IPS DF 6.9 (cell line): Measurements from ENCODE around the gene LSM10.

ENCODE experiments used
- DNase-seq: peaks from one replicate; pipeline ENCODE4 v3.0.0-alpha.2; 2013; ENCODE audit warnings: low read depth, low spot score
- H3K27ac ChIP-seq: one replicate; pipeline ENCODE4 v1.5.1; 2013; ENCODE audit warnings: low read length, control low read depth
- H3K27me3 ChIP-seq: 2 replicates; pipeline ENCODE4 v1.6.1; 2013; ENCODE audit warnings: mild to moderate bottlenecking, low read length; ENCODE audit not compliant: control insufficient read depth, insufficient read depth
- H3K36me3 ChIP-seq: 2 replicates; pipeline ENCODE4 v1.6.1; 2013; ENCODE audit warnings: low read length; ENCODE audit not compliant: control insufficient read depth, insufficient read depth
- H3K4me1 ChIP-seq: 2 replicates; pipeline ENCODE4 v1.6.1; 2013; ENCODE audit warnings: low read length; ENCODE audit not compliant: control insufficient read depth, insufficient read depth
- H3K4me3 ChIP-seq: 2 replicates; pipeline ENCODE4 v1.5.1; 2013; ENCODE audit warnings: mild to moderate bottlenecking, low read length
- H3K9me3 ChIP-seq: 2 replicates; pipeline ENCODE4 v1.6.1; 2013; ENCODE audit warnings: low read length, inconsistent platforms; ENCODE audit not compliant: control insufficient read depth, insufficient read depth
- WGBS: extraction: QIAGEN DNeasy Blood & Tissue Kit; methylation state at CpG from one replicate; pipeline ENCODE4 v1.1.7; 2013; ENCODE audit warnings: mixed read lengths, missing lambda C conversion rate; ENCODE audit not compliant: insufficient read length, insufficient coverage; 5-methylcytosine and 5-hydroxymethylcytosine counted together

Gene LSM10

GRCh38 chr1:36384542-36385409 is 12.9 kb downstream of the LSM10 start:
- no peaks in the 10 kb centered on the region for H3K9me3 ChIP-seq
- no CpG with 5 or more reads among the region's 25 CpGs for WGBS
- H3K4me1 ChIP-seq = peaks cover 4% of the 10 kb centered on the region
- no peaks in the 10 kb centered on the region for H3K27me3 ChIP-seq
- no peak for DNase-seq
- no peak overlapping the region for H3K27ac ChIP-seq
- H3K36me3 ChIP-seq = no peaks in the 10 kb centered on the region
- peak overlapping the region; percentile 83 for H3K4me3 ChIP-seq

GRCh38 chr1:36383240-36383639 is 14.5 kb downstream of the LSM10 start:
- H3K36me3 ChIP-seq = no peaks in the 10 kb centered on the region
- no CpG with 5 or more reads among the region's 4 CpGs for WGBS
- no peaks in the 10 kb centered on the region for H3K27me3 ChIP-seq
- H3K27ac ChIP-seq = no peak overlapping the region
- DNase-seq = no peak
- H3K9me3 ChIP-seq = no peaks in the 10 kb centered on the region
- peaks cover 4% of the 10 kb centered on the region for H3K4me1 ChIP-seq
- no peak overlapping the region for H3K4me3 ChIP-seq

GRCh38 chr1:36382669-36383068 is 15.0 kb downstream of the LSM10 start:
- no peak overlapping the region for H3K27ac ChIP-seq
- DNase-seq = no peak
- no CpG with 5 or more reads among the region's 4 CpGs for WGBS
- peaks cover 4% of the 10 kb centered on the region for H3K4me1 ChIP-seq
- H3K36me3 ChIP-seq = no peaks in the 10 kb centered on the region
- no peak overlapping the region for H3K4me3 ChIP-seq
- H3K9me3 ChIP-seq = no peaks in the 10 kb centered on the region
- no peaks in the 10 kb centered on the region for H3K27me3 ChIP-seq

- WGBS = no CpG with 5 or more reads among the region's 9 CpGs
Measured at GRCh38 chr1:36382231-36382630, 15.5 kb downstream of the LSM10 start.

GRCh38 chr1:36381405-36381804 is 16.3 kb downstream of the LSM10 start:
- H3K9me3 ChIP-seq = no peaks in the 10 kb centered on the region
- DNase-seq = no peak
- no peaks in the 10 kb centered on the region for H3K36me3 ChIP-seq
- H3K4me1 ChIP-seq = no peaks in the 10 kb centered on the region
- H3K27me3 ChIP-seq = no peaks in the 10 kb centered on the region
- no peak overlapping the region for H3K4me3 ChIP-seq
- no CpG with 5 or more reads among the region's 5 CpGs for WGBS
- H3K27ac ChIP-seq = no peak overlapping the region

More at GRCh38 chr1:36382231-36382630, 15.5 kb downstream of the LSM10 start:
- DNase-seq = no peak
- peaks cover 4% of the 10 kb centered on the region for H3K4me1 ChIP-seq
- no peaks in the 10 kb centered on the region for H3K27me3 ChIP-seq
- H3K9me3 ChIP-seq = no peaks in the 10 kb centered on the region
- no peak overlapping the region for H3K27ac ChIP-seq
- no peaks in the 10 kb centered on the region for H3K36me3 ChIP-seq
- H3K4me3 ChIP-seq = no peak overlapping the region

GRCh38 chr1:36380782-36381181 is 16.9 kb downstream of the LSM10 start:
- WGBS = no CpG with 5 or more reads among the region's 3 CpGs
- 0 out of 2 replicates have a peak, but pooled peaks cover 2% of the 10 kb centered on the region for H3K36me3 ChIP-seq
- H3K4me3 ChIP-seq = no peak overlapping the region
- H3K4me1 ChIP-seq = no peaks in the 10 kb centered on the region
- no peak for DNase-seq
- no peaks in the 10 kb centered on the region for H3K9me3 ChIP-seq
- no peak overlapping the region for H3K27ac ChIP-seq
- H3K27me3 ChIP-seq = no peaks in the 10 kb centered on the region

GRCh38 chr1:36380143-36380619 is 17.5 kb downstream of the LSM10 start:
- Histone ChIP-seq H3K36me3 (0 out of 2 replicates have a peak, but pooled peaks cover 2% of the 10 kb centered on the region), H3K4me1 (no peaks in the 10 kb centered on the region), H3K4me3 (no peak overlapping the region), H3K9me3 (no peaks in the 10 kb centered on the region), H3K27me3 (no peaks in the 10 kb centered on the region), H3K27ac (no peak overlapping the region)
- no peak for DNase-seq
- WGBS = no CpG with 5 or more reads among the region's 5 CpGs

GRCh38 chr1:36377791-36378492 is 19.8 kb downstream of the LSM10 start:
- Histone ChIP-seq H3K36me3 (0 out of 2 replicates have a peak, but pooled peaks cover 2% of the 10 kb centered on the region), H3K4me3 (no peak overlapping the region), H3K9me3 (no peaks in the 10 kb centered on the region), H3K4me1 (peaks cover 10% of the 10 kb centered on the region), H3K27me3 (no peaks in the 10 kb centered on the region), H3K27ac (no peak overlapping the region)
- DNase-seq = no peak
- WGBS = no CpG with 5 or more reads among the region's 4 CpGs

- no peak overlapping the region for H3K27ac ChIP-seq
- WGBS = no CpG with 5 or more reads among the region's 3 CpGs
- 0 out of 2 replicates have a peak, but pooled peaks cover 2% of the 10 kb centered on the region for H3K36me3 ChIP-seq
- H3K27me3 ChIP-seq = no peaks in the 10 kb centered on the region
- H3K4me3 ChIP-seq = no peak overlapping the region
- no peaks in the 10 kb centered on the region for H3K9me3 ChIP-seq
- no peak for DNase-seq
- H3K4me1 ChIP-seq = peaks cover 19% of the 10 kb centered on the region
Measured at GRCh38 chr1:36372617-36373016, 25.1 kb downstream of the LSM10 start.

- Histone ChIP-seq H3K27ac (no peak overlapping the region), H3K9me3 (no peaks in the 10 kb centered on the region), H3K27me3 (no peaks in the 10 kb centered on the region), H3K4me1 (peaks cover 14% of the 10 kb centered on the region), H3K4me3 (no peak overlapping the region), H3K36me3 (no peaks in the 10 kb centered on the region)
- DNase-seq = peak; percentile 67
- no CpG with 5 or more reads among the region's 7 CpGs for WGBS
Measured at GRCh38 chr1:36369061-36369861, 28.4 kb downstream of the LSM10 start.
